Measurements from ENCODE around the gene MORN1. TPM values are rescaled to one million over a fixed set of nuclear protein-coding genes. Genes with fewer than 3 reads are reported as not detected.

MORN1 gene
- total and polyA plus RNA-seq, 2 experiments from 2014 or later, result 4.5 to 9.4 TPM

DNA sequence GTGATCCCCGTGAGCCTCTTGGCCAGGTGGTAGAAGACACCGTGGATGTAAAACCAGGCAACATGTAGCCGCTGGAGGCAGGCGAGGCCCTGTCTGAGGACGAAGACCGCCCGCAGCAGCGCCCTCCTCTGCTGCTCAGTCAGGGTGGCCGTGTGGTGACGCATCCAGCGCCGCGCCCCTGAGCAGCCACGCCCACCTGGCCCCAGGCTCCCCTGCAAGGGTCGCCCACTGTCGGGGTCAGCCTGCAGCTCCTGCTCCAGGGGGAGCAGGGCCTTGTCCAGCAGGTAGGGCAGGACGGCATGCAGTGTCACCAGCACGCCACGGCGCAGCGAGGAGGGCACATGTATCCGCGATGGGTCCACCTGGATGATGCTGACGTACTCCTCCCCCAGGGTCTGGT lies 17.1 kb upstream of the MORN1 start:
- TF ChIP-seq, protein P1, sequence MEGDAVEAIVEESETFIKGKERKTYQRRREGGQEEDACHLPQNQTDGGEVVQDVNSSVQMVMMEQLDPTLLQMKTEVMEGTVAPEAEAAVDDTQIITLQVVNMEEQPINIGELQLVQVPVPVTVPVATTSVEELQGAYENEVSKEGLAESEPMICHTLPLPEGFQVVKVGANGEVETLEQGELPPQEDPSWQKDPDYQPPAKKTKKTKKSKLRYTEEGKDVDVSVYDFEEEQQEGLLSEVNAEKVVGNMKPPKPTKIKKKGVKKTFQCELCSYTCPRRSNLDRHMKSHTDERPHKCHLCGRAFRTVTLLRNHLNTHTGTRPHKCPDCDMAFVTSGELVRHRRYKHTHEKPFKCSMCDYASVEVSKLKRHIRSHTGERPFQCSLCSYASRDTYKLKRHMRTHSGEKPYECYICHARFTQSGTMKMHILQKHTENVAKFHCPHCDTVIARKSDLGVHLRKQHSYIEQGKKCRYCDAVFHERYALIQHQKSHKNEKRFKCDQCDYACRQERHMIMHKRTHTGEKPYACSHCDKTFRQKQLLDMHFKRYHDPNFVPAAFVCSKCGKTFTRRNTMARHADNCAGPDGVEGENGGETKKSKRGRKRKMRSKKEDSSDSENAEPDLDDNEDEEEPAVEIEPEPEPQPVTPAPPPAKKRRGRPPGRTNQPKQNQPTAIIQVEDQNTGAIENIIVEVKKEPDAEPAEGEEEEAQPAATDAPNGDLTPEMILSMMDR (IDR thresholded peaks at IDR 0.05; ENCODE audit: poor library complexity), result no peak
- TF ChIP-seq EZH2phosphoT487 (IDR thresholded peaks at IDR 0.05; ENCODE audit: low read depth, severe bottlenecking, unreplicated experiment), result no peak
- no peak for TF ChIP-seq EZH2 (IDR thresholded peaks at IDR 0.05; ENCODE audit: borderline replicate concordance)
- Histone ChIP-seq H3K9me2 (replicated peaks; ENCODE audit: insufficient read depth) (no peaks in the 10 kb centered on the region), H3K36me3 (replicated peaks; ENCODE audit: insufficient read depth, low read depth) (no peaks in the 10 kb centered on the region), H2AFZ (no peak overlapping the region), H4K20me1 (ENCODE audit: insufficient read depth, poor library complexity, severe bottlenecking) (no peaks in the 10 kb centered on the region), H3K27ac (no peak overlapping the region), H3K9me3 (ENCODE audit: low read depth) (no peaks in the 10 kb centered on the region), H3K4me1 (ENCODE audit: insufficient read depth) (peaks cover 4% of the 10 kb centered on the region), H3K27me3 (no peaks in the 10 kb centered on the region), H3K79me2 (peaks cover 15% of the 10 kb centered on the region), H3K4me2 (no peak overlapping the region), H3K4me3 (no peak overlapping the region)
- 95% methylated on average over 24 of the region's 24 CpGs for WGBS (ENCODE audit: low lambda C conversion rate, missing lambda C conversion rate)
- no peak for DNase-seq (ENCODE audit: low spot score)

DNA sequence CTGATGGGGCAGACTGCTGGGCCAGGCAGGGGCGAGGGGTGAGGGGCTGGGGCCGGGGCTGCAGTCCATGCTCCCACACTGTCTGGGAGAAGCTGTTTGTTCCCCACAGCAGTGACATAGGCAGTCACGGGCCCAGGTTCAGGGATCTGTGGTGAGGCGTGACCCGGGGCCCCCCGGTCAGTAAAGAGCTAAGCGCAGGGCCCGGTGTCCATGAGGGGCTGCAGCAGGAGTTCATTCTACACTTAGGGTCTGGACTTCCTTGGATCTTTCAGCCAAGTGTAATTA lies 16.6 kb upstream of the MORN1 start:
- TF ChIP-seq, protein P1 (IDR thresholded peaks at IDR 0.05; ENCODE audit: poor library complexity), result no peak
- Histone ChIP-seq H2AFZ (no peak overlapping the region), H3K9me3 (ENCODE audit: low read depth) (no peaks in the 10 kb centered on the region), H3K9me2 (replicated peaks; ENCODE audit: insufficient read depth) (no peaks in the 10 kb centered on the region), H3K4me2 (no peak overlapping the region), H3K4me3 (no peak overlapping the region), H3K4me1 (ENCODE audit: insufficient read depth) (no peaks in the 10 kb centered on the region), H3K27me3 (no peaks in the 10 kb centered on the region), H3K27ac (no peak overlapping the region), H3K79me2 (peaks cover 12% of the 10 kb centered on the region), H3K36me3 (replicated peaks; ENCODE audit: insufficient read depth, low read depth) (no peaks in the 10 kb centered on the region), H4K20me1 (ENCODE audit: insufficient read depth, poor library complexity, severe bottlenecking) (no peaks in the 10 kb centered on the region)
- WGBS (ENCODE audit: low lambda C conversion rate, missing lambda C conversion rate), result 99% methylated on average over 8 of the region's 8 CpGs
- DNase-seq (ENCODE audit: low spot score), result no peak

DNA sequence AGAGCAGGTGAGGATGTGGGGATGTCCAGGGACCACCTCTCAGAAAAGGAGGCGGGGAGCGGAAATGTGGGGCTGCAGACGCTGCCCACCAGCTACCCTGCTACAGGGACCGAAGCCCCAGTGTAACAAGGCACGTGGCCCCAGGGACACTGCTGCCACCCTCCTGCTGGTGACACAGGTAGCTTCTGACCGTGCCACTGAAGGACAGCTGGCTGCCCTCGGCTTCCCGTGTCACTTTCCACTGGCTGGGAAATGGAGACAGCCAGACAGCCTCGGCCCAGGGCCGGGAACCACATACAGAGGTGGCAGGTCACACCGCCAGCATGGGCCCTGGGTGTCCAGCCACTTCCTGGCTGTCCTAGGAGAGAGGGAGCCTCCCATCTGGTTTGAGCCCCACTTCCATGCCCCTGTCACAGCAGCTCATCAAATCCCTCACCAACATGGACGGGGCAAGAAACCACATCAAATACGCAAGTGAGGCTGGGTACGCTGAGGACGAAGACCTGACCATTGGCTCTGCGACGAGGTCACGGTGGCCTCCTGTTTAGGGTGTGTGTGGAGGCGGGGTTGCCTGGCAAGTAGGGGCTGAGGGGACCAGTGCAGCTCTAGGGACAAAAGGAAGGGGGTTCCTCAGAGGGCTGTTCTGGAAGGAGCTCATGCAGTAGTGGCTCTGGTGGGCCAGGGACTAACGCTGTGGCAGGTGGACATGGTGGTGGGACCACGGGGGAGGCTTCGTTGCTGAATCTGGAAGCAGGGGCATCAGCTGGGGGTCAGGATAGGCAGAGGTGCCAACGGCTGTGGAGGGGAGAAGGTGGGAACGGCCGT lies 16.0 kb upstream of the MORN1 start:
- Histone ChIP-seq H3K27ac (no peak overlapping the region), H3K4me3 (no peak overlapping the region), H4K20me1 (ENCODE audit: insufficient read depth, poor library complexity, severe bottlenecking) (no peaks in the 10 kb centered on the region), H3K27me3 (no peaks in the 10 kb centered on the region), H3K4me1 (ENCODE audit: insufficient read depth) (no peaks in the 10 kb centered on the region), H3K4me2 (no peak overlapping the region), H3K9me2 (replicated peaks; ENCODE audit: insufficient read depth) (no peaks in the 10 kb centered on the region), H3K9me3 (ENCODE audit: low read depth) (no peaks in the 10 kb centered on the region), H3K36me3 (replicated peaks; ENCODE audit: insufficient read depth, low read depth) (no peaks in the 10 kb centered on the region), H2AFZ (no peak overlapping the region), H3K79me2 (peaks cover 12% of the 10 kb centered on the region)
- no peak for TF ChIP-seq EZH2 (IDR thresholded peaks at IDR 0.05; ENCODE audit: borderline replicate concordance)
- TF ChIP-seq, protein P1 (IDR thresholded peaks at IDR 0.05; ENCODE audit: poor library complexity), result no peak
- TF ChIP-seq EZH2phosphoT487 (IDR thresholded peaks at IDR 0.05; ENCODE audit: low read depth, severe bottlenecking, unreplicated experiment), result no peak
- WGBS (ENCODE audit: low lambda C conversion rate, missing lambda C conversion rate), result 89% methylated on average over 24 of the region's 25 CpGs
- DNase-seq (ENCODE audit: low spot score), result no peak

All from hepatocyte (in vitro differentiated cells).